WTC11 (cell line): ENCODE data around the gene FGF1.

Experiments used
- ELF4 ChIP-seq: sonication (generic); formaldehyde crosslinking; IDR thresholded peaks from 2 replicates; pipeline ENCODE4 v1.8.1; 2022; ENCODE audit warnings: low read depth, mild to moderate bottlenecking, moderate library complexity, missing genetic modification reagents
- ETV6 ChIP-seq: sonication (generic); formaldehyde crosslinking; IDR thresholded peaks from 2 replicates; pipeline ENCODE4 v1.8.1; 2022; ENCODE audit warnings: mild to moderate bottlenecking, missing genetic modification reagents
- FOXP1 ChIP-seq: sonication (generic); formaldehyde crosslinking; IDR thresholded peaks from 2 replicates; pipeline ENCODE4 v1.8.0; 2022; ENCODE audit warnings: missing genetic modification reagents, mild to moderate bottlenecking, moderate library complexity, borderline replicate concordance
- NR2C2 ChIP-seq: sonication (generic); formaldehyde crosslinking; IDR thresholded peaks from 2 replicates; pipeline ENCODE4 v1.8.0; 2022; ENCODE audit warnings: mild to moderate bottlenecking, missing genetic modification reagents
- ZNF138 ChIP-seq: sonication (generic); formaldehyde crosslinking; conservative IDR thresholded peaks from 2 replicates; pipeline ENCODE4 v1.8.1; 2022; ENCODE audit warnings: mild to moderate bottlenecking, moderate library complexity, missing genetic modification reagents
- ZNF232 ChIP-seq: sonication (generic); formaldehyde crosslinking; IDR thresholded peaks from 2 replicates; pipeline ENCODE4 v1.8.0; 2022; ENCODE audit warnings: mild to moderate bottlenecking, missing genetic modification reagents
- ZNF263 ChIP-seq: sonication (generic); formaldehyde crosslinking; IDR thresholded peaks from 2 replicates; pipeline ENCODE4 v1.8.1; 2022; ENCODE audit warnings: low read depth, mild to moderate bottlenecking, moderate library complexity, missing genetic modification reagents
- ZNF416 ChIP-seq: fragments of 250-450 bp; sonication (Bioruptor Pico); IDR thresholded peaks from 2 replicates; pipeline ENCODE4 v1.9.0; 2021; ENCODE audit warnings: mild to moderate bottlenecking, inconsistent platforms
- TF ChIP-seq, protein P1 (sequence below): sonication (generic); formaldehyde crosslinking; IDR thresholded peaks from 2 replicates; pipeline ENCODE4 v1.8.1; 2023; ENCODE audit warnings: mild to moderate bottlenecking, missing genetic modification reagents
- TF ChIP-seq, protein P2 (sequence below): fragments of 250-450 bp; sonication (Bioruptor Pico); IDR thresholded peaks from 2 replicates; pipeline ENCODE4 v1.9.0; 2021; ENCODE audit warnings: mild to moderate bottlenecking, borderline replicate concordance
- TF ChIP-seq, protein P3 (sequence below): sonication (generic); formaldehyde crosslinking; IDR thresholded peaks from 2 replicates; pipeline ENCODE4 v1.8.1; 2023; ENCODE audit warnings: mild to moderate bottlenecking, missing genetic modification reagents, moderate library complexity
- TF ChIP-seq, protein P4 (sequence below): fragments of 200-600 bp; IDR thresholded peaks from 2 replicates; pipeline ENCODE4 v1.8.0; 2022; ENCODE audit warnings: antibody characterized with exemption

DNA sequence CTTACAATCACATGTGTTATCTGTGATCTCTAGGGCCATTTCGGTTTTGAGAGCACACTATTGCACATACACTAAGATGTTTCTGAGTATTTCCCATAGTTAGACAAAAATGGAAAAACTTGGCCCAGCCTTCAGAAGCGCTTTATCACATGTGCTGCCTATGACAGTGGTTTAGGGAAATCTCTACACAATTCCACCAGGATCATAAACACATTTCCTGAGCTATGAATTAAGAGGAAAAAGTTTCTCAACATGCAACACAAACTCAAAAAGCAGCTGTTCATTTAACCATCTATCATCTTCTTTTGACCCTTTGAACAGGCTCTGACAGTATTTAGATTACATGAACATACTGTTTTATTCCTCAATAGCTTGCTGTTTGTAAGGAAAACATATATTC, 15.1 kb downstream of the FGF1 start:
- TF ChIP-seq, protein P1, sequence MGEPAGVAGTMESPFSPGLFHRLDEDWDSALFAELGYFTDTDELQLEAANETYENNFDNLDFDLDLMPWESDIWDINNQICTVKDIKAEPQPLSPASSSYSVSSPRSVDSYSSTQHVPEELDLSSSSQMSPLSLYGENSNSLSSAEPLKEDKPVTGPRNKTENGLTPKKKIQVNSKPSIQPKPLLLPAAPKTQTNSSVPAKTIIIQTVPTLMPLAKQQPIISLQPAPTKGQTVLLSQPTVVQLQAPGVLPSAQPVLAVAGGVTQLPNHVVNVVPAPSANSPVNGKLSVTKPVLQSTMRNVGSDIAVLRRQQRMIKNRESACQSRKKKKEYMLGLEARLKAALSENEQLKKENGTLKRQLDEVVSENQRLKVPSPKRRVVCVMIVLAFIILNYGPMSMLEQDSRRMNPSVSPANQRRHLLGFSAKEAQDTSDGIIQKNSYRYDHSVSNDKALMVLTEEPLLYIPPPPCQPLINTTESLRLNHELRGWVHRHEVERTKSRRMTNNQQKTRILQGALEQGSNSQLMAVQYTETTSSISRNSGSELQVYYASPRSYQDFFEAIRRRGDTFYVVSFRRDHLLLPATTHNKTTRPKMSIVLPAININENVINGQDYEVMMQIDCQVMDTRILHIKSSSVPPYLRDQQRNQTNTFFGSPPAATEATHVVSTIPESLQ (CRISPR knock-in tag): no peak
- TF ChIP-seq, protein P2, sequence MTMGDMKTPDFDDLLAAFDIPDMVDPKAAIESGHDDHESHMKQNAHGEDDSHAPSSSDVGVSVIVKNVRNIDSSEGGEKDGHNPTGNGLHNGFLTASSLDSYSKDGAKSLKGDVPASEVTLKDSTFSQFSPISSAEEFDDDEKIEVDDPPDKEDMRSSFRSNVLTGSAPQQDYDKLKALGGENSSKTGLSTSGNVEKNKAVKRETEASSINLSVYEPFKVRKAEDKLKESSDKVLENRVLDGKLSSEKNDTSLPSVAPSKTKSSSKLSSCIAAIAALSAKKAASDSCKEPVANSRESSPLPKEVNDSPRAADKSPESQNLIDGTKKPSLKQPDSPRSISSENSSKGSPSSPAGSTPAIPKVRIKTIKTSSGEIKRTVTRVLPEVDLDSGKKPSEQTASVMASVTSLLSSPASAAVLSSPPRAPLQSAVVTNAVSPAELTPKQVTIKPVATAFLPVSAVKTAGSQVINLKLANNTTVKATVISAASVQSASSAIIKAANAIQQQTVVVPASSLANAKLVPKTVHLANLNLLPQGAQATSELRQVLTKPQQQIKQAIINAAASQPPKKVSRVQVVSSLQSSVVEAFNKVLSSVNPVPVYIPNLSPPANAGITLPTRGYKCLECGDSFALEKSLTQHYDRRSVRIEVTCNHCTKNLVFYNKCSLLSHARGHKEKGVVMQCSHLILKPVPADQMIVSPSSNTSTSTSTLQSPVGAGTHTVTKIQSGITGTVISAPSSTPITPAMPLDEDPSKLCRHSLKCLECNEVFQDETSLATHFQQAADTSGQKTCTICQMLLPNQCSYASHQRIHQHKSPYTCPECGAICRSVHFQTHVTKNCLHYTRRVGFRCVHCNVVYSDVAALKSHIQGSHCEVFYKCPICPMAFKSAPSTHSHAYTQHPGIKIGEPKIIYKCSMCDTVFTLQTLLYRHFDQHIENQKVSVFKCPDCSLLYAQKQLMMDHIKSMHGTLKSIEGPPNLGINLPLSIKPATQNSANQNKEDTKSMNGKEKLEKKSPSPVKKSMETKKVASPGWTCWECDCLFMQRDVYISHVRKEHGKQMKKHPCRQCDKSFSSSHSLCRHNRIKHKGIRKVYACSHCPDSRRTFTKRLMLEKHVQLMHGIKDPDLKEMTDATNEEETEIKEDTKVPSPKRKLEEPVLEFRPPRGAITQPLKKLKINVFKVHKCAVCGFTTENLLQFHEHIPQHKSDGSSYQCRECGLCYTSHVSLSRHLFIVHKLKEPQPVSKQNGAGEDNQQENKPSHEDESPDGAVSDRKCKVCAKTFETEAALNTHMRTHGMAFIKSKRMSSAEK (CRISPR knock-in tag): no peak
- TF ChIP-seq, protein P3, sequence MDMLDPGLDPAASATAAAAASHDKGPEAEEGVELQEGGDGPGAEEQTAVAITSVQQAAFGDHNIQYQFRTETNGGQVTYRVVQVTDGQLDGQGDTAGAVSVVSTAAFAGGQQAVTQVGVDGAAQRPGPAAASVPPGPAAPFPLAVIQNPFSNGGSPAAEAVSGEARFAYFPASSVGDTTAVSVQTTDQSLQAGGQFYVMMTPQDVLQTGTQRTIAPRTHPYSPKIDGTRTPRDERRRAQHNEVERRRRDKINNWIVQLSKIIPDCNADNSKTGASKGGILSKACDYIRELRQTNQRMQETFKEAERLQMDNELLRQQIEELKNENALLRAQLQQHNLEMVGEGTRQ (CRISPR knock-in tag): no peak
- TF ChIP-seq, protein P4, sequence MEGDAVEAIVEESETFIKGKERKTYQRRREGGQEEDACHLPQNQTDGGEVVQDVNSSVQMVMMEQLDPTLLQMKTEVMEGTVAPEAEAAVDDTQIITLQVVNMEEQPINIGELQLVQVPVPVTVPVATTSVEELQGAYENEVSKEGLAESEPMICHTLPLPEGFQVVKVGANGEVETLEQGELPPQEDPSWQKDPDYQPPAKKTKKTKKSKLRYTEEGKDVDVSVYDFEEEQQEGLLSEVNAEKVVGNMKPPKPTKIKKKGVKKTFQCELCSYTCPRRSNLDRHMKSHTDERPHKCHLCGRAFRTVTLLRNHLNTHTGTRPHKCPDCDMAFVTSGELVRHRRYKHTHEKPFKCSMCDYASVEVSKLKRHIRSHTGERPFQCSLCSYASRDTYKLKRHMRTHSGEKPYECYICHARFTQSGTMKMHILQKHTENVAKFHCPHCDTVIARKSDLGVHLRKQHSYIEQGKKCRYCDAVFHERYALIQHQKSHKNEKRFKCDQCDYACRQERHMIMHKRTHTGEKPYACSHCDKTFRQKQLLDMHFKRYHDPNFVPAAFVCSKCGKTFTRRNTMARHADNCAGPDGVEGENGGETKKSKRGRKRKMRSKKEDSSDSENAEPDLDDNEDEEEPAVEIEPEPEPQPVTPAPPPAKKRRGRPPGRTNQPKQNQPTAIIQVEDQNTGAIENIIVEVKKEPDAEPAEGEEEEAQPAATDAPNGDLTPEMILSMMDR: no peak
- no peak for TF ChIP-seq ETV6 (CRISPR knock-in tag)
- no peak for TF ChIP-seq ZNF232
- no peak for TF ChIP-seq ZNF416
- TF ChIP-seq NR2C2: no peak
- TF ChIP-seq FOXP1 (CRISPR knock-in tag): no peak
- no peak for TF ChIP-seq ZNF138 (CRISPR knock-in tag)
- TF ChIP-seq ELF4 (CRISPR knock-in tag): no peak
- no peak for TF ChIP-seq ZNF263 (CRISPR knock-in tag)
